Measurements from ENCODE around the gene CACNB2. TPM values are rescaled to one million over a fixed set of nuclear protein-coding genes. Genes with fewer than 3 reads are reported as not detected.

CACNB2 gene
- total RNA-seq, 1 donor from 2014 or later, result 4.9 TPM

DNA sequence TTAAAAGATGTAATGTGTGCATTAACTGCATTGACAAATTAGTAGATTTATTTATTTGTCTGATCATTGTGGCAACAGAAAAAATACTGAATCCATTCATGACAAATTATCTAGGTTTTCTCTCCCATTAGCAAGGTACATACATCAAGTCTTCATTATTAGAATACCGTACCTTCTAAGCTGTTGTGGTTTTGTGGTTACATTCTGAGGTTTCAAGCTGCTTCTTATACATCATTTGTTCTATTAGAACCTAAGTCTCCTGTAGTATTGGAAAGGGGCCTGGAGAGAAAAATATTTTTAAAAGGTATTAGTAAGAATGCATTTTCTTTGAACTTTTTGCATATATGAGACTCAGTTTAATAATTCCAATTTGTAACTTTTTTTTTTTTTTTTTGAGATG, 26.3 kb upstream of the CACNB2 start:
- no peaks in the 10 kb centered on the region for H3K36me3 Mint-ChIP-seq (ENCODE audit: insufficient read depth)
- H3K27ac Mint-ChIP-seq, result no peak overlapping the region
- H3K27me3 Mint-ChIP-seq, result no peaks in the 10 kb centered on the region
- no peaks in the 10 kb centered on the region for H3K4me1 Mint-ChIP-seq (ENCODE audit: low read depth)
- DNase-seq (ENCODE audit: low spot score, unreplicated experiment), result no peak
- TF ChIP-seq, protein P1, sequence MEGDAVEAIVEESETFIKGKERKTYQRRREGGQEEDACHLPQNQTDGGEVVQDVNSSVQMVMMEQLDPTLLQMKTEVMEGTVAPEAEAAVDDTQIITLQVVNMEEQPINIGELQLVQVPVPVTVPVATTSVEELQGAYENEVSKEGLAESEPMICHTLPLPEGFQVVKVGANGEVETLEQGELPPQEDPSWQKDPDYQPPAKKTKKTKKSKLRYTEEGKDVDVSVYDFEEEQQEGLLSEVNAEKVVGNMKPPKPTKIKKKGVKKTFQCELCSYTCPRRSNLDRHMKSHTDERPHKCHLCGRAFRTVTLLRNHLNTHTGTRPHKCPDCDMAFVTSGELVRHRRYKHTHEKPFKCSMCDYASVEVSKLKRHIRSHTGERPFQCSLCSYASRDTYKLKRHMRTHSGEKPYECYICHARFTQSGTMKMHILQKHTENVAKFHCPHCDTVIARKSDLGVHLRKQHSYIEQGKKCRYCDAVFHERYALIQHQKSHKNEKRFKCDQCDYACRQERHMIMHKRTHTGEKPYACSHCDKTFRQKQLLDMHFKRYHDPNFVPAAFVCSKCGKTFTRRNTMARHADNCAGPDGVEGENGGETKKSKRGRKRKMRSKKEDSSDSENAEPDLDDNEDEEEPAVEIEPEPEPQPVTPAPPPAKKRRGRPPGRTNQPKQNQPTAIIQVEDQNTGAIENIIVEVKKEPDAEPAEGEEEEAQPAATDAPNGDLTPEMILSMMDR (IDR thresholded peaks at IDR 0.05; ENCODE audit: unreplicated experiment), result no peak
- no peak overlapping the region for H3K4me3 Mint-ChIP-seq (ENCODE audit: low read depth)
- no peaks in the 10 kb centered on the region for H3K9me3 Mint-ChIP-seq (ENCODE audit: low read depth)

DNA sequence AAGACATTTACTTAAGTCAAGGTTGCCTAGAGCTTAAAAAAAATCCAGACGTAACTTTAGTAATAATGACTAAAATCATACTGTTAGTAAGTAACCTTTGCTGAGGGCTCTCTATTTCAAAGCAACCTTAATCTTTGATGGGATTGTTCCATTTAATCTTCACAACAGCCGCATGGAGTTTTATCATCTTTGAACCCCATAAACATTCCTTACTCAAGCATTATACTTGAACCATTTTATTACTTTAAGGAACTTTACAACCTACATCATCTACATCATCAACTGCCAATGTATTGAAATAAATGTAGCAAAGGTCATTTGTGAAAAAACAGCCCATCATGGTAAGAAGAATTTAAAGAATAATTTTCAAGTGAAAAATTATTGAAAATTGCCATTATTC, 22.9 kb upstream of the CACNB2 start:
- H3K36me3 Mint-ChIP-seq (ENCODE audit: insufficient read depth), result no peaks in the 10 kb centered on the region
- H3K4me1 Mint-ChIP-seq (ENCODE audit: low read depth), result no peaks in the 10 kb centered on the region
- no peak overlapping the region for H3K27ac Mint-ChIP-seq
- no peak overlapping the region for H3K4me3 Mint-ChIP-seq (ENCODE audit: low read depth)
- DNase-seq (ENCODE audit: low spot score, unreplicated experiment), result no peak
- H3K9me3 Mint-ChIP-seq (ENCODE audit: low read depth), result no peaks in the 10 kb centered on the region
- no peaks in the 10 kb centered on the region for H3K27me3 Mint-ChIP-seq
- TF ChIP-seq, protein P1 (IDR thresholded peaks at IDR 0.05; ENCODE audit: unreplicated experiment), result no peak

DNA sequence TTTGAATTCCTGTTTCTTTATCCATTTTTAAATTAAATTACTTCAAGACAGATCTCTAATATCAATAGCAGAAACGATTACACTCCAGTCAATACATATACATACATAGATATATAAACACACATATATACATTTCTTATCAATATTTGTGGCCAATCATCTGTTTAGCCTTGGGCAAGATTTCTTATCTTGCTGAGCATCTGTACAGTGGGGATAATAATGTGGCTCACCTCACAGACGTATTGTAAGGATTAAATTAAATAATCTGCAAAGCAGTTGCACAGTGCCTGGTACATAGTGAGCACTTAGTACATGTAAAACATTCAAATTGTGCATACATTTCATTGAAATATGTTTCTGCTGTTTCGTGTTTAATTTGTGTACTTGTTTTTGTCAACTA, 17.5 kb upstream of the CACNB2 start:
- Mint-ChIP-seq H3K27ac (no peak overlapping the region), H3K4me3 (ENCODE audit: low read depth) (no peak overlapping the region), H3K36me3 (ENCODE audit: insufficient read depth) (no peaks in the 10 kb centered on the region), H3K9me3 (ENCODE audit: low read depth) (no peaks in the 10 kb centered on the region), H3K27me3 (peaks cover 3% of the 10 kb centered on the region), H3K4me1 (ENCODE audit: low read depth) (no peaks in the 10 kb centered on the region)
- DNase-seq (ENCODE audit: low spot score, unreplicated experiment), result no peak
- TF ChIP-seq, protein P1 (IDR thresholded peaks at IDR 0.05; ENCODE audit: unreplicated experiment), result no peak

DNA sequence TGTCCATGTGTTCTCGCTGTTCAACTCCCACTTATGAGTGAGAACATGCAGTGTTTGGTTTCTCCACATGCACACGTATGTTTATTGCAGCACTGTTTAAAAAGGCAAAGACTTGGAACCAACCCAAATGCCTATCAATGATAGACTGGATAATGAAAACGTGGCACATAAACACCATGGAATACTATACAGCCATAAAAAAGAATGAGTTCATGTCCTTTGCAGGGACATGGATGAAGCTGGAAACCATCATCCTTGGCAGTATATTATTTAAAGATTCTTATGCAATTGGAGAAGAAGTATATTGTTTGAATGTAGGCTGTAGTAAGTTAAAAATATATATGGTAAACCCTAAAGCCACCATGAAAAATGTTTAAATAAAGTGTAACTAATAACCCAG, 7.2 kb upstream of the CACNB2 start:
- Mint-ChIP-seq H3K27me3 (peaks cover 24% of the 10 kb centered on the region), H3K36me3 (ENCODE audit: insufficient read depth) (no peaks in the 10 kb centered on the region), H3K27ac (no peak overlapping the region), H3K4me3 (ENCODE audit: low read depth) (no peak overlapping the region), H3K9me3 (ENCODE audit: low read depth) (no peaks in the 10 kb centered on the region), H3K4me1 (ENCODE audit: low read depth) (no peaks in the 10 kb centered on the region)
- no peak for DNase-seq (ENCODE audit: low spot score, unreplicated experiment)
- TF ChIP-seq, protein P1 (IDR thresholded peaks at IDR 0.05; ENCODE audit: unreplicated experiment), result no peak

DNA sequence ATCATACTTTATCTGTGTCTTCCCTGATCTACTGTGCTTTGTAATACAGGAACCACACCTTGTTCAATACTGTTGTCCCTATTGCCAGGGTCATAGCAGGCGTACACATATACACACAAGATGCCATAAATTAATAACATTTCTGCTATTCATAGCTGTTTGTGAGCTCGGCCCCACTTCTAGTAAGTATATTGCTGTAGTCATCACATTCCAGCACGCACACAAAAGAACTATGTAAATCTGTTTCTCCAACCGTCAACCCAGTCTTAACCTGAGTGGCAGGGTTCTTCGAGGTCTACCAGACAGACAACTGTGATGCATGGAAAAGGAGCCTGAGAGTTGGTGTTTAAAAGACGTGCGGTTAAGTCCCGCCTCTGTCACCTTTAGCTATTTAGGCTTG, 5.7 kb upstream of the CACNB2 start:
- Mint-ChIP-seq H3K4me1 (ENCODE audit: low read depth) (no peaks in the 10 kb centered on the region), H3K36me3 (ENCODE audit: insufficient read depth) (no peaks in the 10 kb centered on the region), H3K4me3 (ENCODE audit: low read depth) (no peak overlapping the region), H3K27me3 (peaks cover 31% of the 10 kb centered on the region), H3K27ac (no peak overlapping the region), H3K9me3 (ENCODE audit: low read depth) (no peaks in the 10 kb centered on the region)
- no peak for DNase-seq (ENCODE audit: low spot score, unreplicated experiment)
- TF ChIP-seq, protein P1 (IDR thresholded peaks at IDR 0.05; ENCODE audit: unreplicated experiment), result no peak

Data from progenitor cell of endocrine pancreas (in vitro differentiated cells).